Hematopoietic multipotent progenitor cell treated with erythropoietin and hydrocortisone succinate and interleukin-3 and kit ligand, for 4 days (in vitro differentiated cells): ENCODE data around the gene SLC16A10.
A peak's percentile ranks its signal among the peaks of the same experiment; 100 is the strongest.
"Not testable (repeated sequence)": the region's sequence is repeated elsewhere in the genome, so short reads cannot be mapped to it uniquely, and the experiment has no call there.

ENCODE experiments used
- DNase-seq: peaks from one replicate; pipeline ENCODE4 v3.0.0-alpha.2; 2015

SLC16A10 gene

GRCh38 chr6:111221804-111222203, 134.5 kb downstream of the SLC16A10 start:
- no peak for DNase-seq

DNA sequence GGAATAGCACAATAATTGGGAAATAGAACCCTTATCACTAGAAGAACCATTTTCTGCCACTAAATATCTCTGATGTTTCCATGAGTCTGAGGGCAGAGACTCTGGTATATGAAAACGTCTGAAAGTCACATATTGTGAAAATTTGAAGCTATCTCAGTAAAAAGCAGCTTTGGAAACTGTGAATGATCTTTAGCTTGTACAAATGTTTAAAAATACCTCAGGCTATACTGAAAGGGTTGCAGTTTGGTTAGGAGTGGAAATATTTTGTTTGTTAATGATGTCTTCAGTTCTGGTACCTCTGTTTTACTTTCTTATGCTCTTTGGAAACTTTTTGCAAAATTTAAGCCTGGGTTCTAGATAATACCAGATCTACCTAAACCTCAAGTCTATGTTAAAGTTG, 135.0 kb downstream of the SLC16A10 start:
- DNase-seq, result no peak

DNA sequence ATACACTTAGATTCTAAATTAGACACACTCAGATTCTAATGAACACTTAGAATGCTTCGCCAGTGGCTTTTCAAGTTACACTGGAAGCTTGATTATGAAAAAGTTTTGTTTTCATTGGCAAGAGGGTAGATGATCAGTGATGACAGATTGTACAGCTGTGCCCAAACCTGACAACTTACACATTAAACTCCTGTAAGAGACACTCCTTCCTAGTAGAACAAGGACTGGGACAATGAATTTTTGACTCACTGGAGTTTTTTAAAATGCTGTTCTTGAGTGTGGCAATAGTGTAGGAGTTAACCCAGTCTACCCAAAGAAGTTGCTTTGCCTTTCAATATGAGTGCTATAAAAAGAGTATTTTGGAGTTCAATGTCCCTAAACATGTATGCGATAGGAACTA, 140.8 kb downstream of the SLC16A10 start:
- no peak for DNase-seq

DNA sequence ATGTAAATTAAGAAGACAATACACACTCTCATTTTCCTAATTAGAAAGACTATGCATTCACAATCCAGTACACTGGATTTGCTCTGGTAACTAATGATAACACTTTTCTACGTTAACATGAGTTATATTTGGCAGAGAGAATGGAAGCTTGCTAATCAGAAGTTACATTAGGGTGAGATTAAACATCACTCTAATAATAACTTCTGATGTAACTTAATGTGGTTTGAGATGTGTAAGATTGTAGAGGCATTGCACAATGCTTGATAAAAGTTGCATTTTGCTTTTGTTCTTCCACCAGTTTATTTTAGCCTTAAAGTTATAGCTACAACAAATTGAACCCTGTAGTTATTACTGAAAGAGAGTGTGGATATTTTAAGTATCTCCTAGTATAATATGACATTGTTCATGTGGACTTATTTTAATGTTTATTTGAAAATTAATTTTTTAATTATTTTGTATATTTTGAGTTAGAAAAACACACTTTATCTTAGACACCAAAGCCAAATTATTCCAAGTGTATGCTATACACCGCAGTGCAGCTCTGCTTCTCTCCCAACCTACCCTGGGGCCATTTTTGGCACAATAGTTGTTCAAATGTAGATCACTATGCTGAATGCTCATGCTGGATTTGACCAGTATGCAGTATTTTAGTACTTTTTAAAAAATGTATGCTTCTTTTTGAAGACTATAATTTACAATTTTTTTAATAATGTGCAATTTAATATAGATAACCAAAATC, 143.2 kb downstream of the SLC16A10 start:
- DNase-seq, result peak; percentile 81

- DNase-seq, result no peak
These were observed 143.8 kb downstream of the SLC16A10 start for GRCh38 chr6:111231090-111231459.

DNA sequence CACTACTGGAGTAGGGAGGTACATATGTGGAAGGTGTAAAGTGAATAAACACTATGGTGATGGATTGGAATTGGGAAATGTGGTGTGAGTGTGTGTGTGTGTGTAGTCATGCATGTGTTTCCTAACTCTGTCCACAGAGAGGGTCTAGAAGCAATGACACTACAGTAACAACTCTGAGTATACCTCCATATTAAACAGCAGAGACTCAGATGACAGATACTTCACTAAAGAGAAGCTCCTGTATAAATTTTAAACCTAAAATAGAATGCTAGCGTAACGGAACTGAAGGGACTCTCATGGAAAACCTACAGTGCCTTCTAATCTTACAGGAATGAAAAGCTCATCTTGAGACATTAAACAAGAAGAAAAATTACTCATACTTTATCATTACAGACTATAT, 150.5 kb downstream of the SLC16A10 start:
- DNase-seq, result no peak

- DNase-seq, result no peak
These were observed 151.3 kb downstream of the SLC16A10 start for GRCh38 chr6:111238464-111239119.

DNA sequence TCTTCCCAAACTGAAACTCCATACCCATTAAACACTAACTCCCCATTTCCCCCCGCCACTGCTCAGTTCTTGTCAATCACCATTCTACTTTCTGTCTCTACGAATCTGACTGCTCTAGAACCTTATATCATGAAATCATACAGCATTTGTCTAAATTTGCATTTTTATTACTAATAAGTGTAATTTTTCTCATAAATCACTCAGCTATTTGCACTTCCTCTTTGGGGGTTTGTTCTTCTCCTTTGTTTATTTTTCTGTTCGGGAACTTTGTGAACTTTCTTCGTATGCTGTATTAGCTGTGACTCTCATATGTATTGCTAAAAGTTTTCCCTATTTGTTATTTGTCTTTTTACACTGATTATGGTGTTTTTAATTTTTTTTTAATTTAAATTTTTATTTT, 152.2 kb downstream of the SLC16A10 start:
- peak; percentile 18 for DNase-seq

GRCh38 chr6:111242452-111242851, 155.1 kb downstream of the SLC16A10 start:
- no peak for DNase-seq

- DNase-seq, result no peak
These were observed 155.8 kb downstream of the SLC16A10 start for GRCh38 chr6:111243095-111243494.

DNA sequence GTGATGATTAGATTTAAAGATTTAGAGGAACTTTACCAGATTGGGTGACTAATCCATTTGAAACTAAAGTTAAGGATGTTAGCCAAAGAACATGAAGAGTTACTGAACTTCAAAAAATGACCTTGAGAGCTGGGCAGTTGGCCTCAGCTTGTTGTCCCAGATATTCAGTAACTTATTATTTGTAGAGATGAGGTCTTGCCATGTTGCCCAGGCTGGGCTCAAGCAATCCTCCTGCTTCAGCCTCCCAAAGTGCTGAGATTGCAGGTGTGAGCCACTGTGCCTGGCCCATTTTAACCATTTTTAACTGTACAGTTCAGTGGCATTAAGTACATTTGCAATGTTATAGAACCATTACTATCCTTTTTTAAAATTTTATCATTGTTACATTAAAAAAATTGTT, 161.5 kb downstream of the SLC16A10 start:
- no peak for DNase-seq

GRCh38 chr6:111250791-111251354, 163.6 kb downstream of the SLC16A10 start:
- peak; percentile 43 for DNase-seq

- no peak for DNase-seq
These were observed 165.4 kb downstream of the SLC16A10 start for GRCh38 chr6:111252726-111253125.

DNA sequence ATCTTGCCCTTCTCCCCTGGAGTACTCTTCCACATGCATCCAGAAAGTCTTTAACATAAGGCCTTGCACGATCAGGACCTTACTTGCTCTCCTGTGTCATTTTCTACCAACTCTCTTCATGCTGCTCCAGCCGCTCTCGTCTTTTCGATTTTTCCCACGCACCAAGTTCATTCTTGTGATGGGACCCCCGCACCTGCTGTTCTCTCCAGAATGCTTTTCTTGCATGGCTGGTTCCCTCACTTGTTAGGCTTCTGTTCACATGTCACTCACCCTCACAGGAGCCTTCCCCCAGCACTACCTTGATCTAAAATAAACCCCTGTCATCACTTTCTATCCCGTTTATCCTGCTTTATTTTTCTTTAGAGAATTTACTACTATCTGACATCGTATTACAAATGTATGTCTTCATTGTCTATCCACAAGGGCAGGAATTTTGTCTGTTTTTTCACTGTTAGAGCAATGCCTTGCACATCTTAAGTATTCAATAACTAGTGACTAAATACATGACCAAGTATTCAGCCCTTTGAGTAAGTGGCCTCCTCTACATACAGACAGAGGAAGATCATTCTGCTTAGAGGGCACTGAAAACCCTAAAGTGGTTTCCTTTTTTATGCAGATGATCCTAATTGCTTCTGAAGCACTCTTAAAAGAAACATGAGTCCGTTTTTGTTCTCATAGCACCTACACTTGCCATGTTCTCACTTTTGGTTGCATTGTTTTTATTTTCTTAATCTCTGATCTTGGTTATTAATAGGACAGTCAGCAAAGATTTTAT, 166.9 kb downstream of the SLC16A10 start:
- no peak for DNase-seq

DNA sequence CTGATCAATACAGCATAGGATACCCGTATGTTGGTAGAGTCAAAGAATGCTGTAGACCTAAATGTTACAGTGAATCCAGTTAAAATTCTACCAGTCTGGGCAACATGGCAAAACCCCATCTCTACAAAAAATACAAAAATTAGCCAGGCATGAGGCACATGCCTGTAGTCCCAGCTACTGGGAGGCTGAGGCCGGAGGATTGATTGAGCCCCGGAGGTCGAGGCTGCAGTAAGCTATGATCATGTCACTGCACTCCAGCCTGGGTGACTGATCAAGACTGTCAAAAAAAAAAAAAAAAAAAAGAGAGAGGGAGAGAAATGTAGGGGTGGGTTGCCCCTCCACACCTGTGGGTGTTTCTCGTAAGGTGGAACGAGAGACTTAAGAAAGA, 167.5 kb downstream of the SLC16A10 start:
- DNase-seq, result no peak

DNA sequence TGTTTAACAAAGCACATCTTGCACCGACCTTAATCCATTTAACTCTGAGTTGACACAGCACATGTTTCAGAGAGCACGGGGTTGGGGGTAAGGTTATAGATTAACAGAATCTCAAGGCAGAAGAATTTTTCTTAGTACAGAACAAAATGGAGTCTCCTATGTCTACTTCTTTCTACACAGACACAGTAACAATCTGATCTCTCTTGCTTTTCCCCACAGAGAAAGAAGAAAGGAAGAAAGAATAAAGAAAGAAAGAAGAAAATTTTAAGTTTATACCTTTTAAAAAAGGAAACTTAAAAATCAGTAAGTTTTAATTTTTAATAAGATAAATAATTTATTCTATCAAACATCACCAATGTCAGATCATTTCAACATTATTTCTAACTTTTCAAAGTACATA, 168.5 kb downstream of the SLC16A10 start:
- not testable (repeated sequence) for DNase-seq

- peak; percentile 60 for DNase-seq
These were observed 169.3 kb downstream of the SLC16A10 start for GRCh38 chr6:111256646-111257045.

GRCh38 chr6:111258010-111258409, 170.7 kb downstream of the SLC16A10 start:
- DNase-seq, result no peak

DNA sequence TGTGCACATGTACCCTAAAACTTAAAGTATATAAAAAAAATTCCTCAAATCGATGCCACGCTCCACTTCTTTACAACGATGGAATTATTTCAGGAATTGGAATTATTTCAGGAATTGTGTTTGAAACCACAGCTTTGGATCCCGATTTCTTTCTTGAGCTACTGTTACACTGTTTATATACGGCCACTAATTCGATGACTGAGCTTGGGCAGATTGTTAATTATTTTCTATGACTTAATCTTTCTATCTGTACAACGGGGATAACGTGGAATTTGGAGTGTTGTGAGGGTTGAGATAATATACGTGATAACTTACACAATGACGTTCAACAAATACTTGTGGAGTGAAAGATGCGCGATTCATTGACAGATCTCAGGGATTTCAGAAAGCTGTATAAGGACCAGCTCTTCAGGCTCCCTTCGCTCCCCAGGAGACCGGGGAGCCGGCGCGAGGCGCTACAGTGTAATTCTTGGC, 171.3 kb downstream of the SLC16A10 start:
- no peak for DNase-seq

GRCh38 chr6:111259089-111259831, 172.0 kb downstream of the SLC16A10 start:
- DNase-seq, result peak; percentile 100

DNA sequence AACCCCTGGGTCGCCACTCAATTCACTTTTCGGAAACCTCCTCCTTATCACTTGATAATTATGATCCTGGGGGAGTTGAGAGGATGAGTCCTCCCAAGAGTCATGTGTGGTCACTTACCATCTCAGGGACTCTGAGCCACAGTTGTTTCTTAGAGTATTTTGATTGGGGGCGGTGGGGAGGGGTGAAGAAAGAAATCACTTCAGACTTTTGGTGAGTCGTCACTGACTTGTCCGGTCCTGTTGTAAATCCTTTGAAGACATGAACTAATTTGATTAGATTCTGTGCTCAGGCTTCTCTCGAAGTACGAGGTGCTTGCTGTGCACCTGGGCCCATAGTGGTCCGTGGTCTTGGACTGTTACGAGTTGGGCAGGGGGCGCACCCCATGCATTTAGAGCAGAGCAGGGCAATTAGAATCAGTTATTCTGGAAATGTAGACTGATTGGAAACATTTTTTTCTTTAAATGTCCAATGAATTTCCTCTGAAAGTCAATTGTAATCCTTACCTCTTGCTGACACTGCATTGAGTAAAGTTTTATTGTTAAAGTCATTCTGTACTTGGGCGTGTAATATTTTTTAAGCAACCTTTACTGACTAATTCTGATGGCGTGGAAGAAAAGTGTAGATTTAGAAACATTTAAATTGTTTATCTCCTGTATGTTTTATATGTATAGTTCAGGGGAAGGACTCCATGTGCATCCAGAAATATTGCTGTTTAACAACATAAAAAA, 173.4 kb downstream of the SLC16A10 start:
- no peak for DNase-seq

DNA sequence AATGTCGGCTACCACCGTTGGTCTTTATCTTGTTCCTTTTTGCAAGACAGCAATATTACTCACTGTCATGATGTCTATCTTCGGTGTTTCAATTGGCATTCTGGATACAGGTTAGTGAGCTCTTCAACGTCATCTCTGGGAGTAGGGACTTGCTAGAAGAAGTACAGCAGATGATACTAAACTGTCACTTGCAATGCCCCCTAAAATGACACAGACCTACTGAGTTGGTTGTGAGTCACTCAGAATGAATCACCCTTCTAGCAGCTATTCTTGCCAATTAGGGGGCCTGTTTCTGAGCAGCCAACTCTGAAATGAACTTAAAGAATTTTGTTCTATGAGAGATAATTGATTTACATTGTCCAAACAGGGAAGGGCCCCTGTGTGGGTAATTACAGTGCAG, 176.5 kb downstream of the SLC16A10 start:
- peak; percentile 55 for DNase-seq
